H1 (cell line): ENCODE measurements around the gene IFT80. TPM values are rescaled to one million over a fixed set of nuclear protein-coding genes. Genes with fewer than 3 reads are reported as not detected.

Experiments used
- CTCF ChIA-PET: fragments of 300-600 bp; sonication (Branson Sonifier 250); formaldehyde crosslinking; loops from one replicate; lab custom pipeline; 2021; ENCODE audit not compliant: partially characterized antibody; lab: Charles Lee
- POLR2A ChIA-PET: fragments of 300-600 bp; sonication (Branson Sonifier 250); formaldehyde crosslinking; loops from one replicate; lab custom pipeline; 2021; ENCODE audit warnings: inconsistent platforms; ENCODE audit not compliant: partially characterized antibody; lab: Charles Lee
- DNase-seq, 2 experiments: peaks; one replicate each; pipeline versions ENCODE4 v3.0.0 to v3.0.0-alpha.2; 2010 to 2022; ENCODE audit warnings: low spot score in 2 of 2, low read depth in 1 of 2, mixed read lengths in 1 of 2
- FAIRE-seq: peaks from 2 replicates; lab custom pipeline; 2011; peaks lifted over from hg19 to GRCh38; lab: Jason Lieb, UNC
- H2AFZ ChIP-seq: 2 replicates; pipeline ENCODE4 v1.8.1; 2012; ENCODE audit warnings: low read length, inconsistent platforms
- H2AK5ac ChIP-seq: 2 replicates; pipeline ENCODE4 v1.6.1; 2013; ENCODE audit warnings: low read depth, low read length
- H2BK120ac ChIP-seq: replicated peaks from 2 replicates; pipeline ENCODE3; 2013; ENCODE audit warnings: low read depth, low read length, inconsistent platforms
- H2BK12ac ChIP-seq: 2 replicates; pipeline ENCODE4 v1.6.1; 2013; ENCODE audit warnings: low read depth, low read length
- H2BK15ac ChIP-seq: 2 replicates; pipeline ENCODE4 v1.6.1; 2013; ENCODE audit warnings: low read length
- H2BK20ac ChIP-seq: 2 replicates; pipeline ENCODE4 v1.6.1; 2013; ENCODE audit warnings: low read length
- H2BK5ac ChIP-seq: 2 replicates; pipeline ENCODE4 v1.6.1; 2013; ENCODE audit warnings: low read depth, low read length
- H3K14ac ChIP-seq: 2 replicates; pipeline ENCODE4 v1.6.1; 2013; ENCODE audit warnings: inconsistent platforms; ENCODE audit not compliant: insufficient read length
- H3K18ac ChIP-seq: 2 replicates; pipeline ENCODE4 v1.6.1; 2013; ENCODE audit warnings: low read length; ENCODE audit errors: extremely low read depth
- H3K23ac ChIP-seq: 2 replicates; pipeline ENCODE4 v1.6.1; 2013; ENCODE audit warnings: inconsistent platforms; ENCODE audit not compliant: insufficient read length
- H3K23me2 ChIP-seq: 2 replicates; pipeline ENCODE4 v1.6.1; 2013; ENCODE audit warnings: low read depth, low read length
- H3K27ac ChIP-seq: 2 replicates; pipeline ENCODE4 v1.6.1; 2011; ENCODE audit warnings: low read depth, low read length, inconsistent platforms
- H3K27me3 ChIP-seq, 4 experiments: replicated peaks in 1 of 4; 1 replicate in 1 of 4; 2 replicates in 3 of 4; pipeline versions ENCODE4 v1.6.1 to v1.8.1; 2011 to 2013; ENCODE audit warnings: low read length in 3 of 4, mild to moderate bottlenecking in 3 of 4, inconsistent platforms in 2 of 4, mixed read lengths in 2 of 4, moderate library complexity in 1 of 4; ENCODE audit not compliant: control insufficient read depth in 3 of 4, insufficient read depth in 3 of 4; ENCODE audit errors: extremely low read depth in 1 of 4
- H3K36me3 ChIP-seq, 4 experiments: 2 replicates each; pipeline versions ENCODE4 v1.6.1 to v1.8.1; 2011 to 2013; ENCODE audit warnings: mild to moderate bottlenecking in 4 of 4, low read length in 3 of 4, moderate library complexity in 2 of 4, control low read depth in 1 of 4, inconsistent platforms in 1 of 4; ENCODE audit not compliant: insufficient read depth in 4 of 4, control insufficient read depth in 2 of 4
- H3K4ac ChIP-seq: replicated peaks from 2 replicates; pipeline ENCODE3; 2013; ENCODE audit warnings: low read length, low read depth, mixed read lengths, inconsistent platforms; ENCODE audit not compliant: insufficient read length
- H3K4me1 ChIP-seq, 4 experiments: replicated peaks in 1 of 4; 1 replicate in 1 of 4; 2 replicates in 3 of 4; pipeline versions ENCODE4 v1.6.1 to v1.8.1; 2011 to 2013; ENCODE audit warnings: low read length in 3 of 4, inconsistent platforms in 2 of 4, mixed read lengths in 1 of 4; ENCODE audit not compliant: insufficient read depth in 4 of 4, control insufficient read depth in 3 of 4
- H3K4me2 ChIP-seq, 2 experiments: 2 replicates each; pipeline versions ENCODE4 v1.6.1 to v1.8.1; 2011 to 2013; ENCODE audit warnings: low read depth in 2 of 2, low read length in 2 of 2, control low read depth in 1 of 2, inconsistent platforms in 1 of 2, mild to moderate bottlenecking in 1 of 2; ENCODE audit not compliant: insufficient read depth in 1 of 2
- H3K4me3 ChIP-seq, 4 experiments: fragments of 200-600, 300-600 bp in 1 of 4; sonication (generic), shearing (Covaris generic), sonication (Bioruptor Twin) in 1 of 4; 2 replicates each; pipeline versions ENCODE4 v1.5.1 to v1.8.1; 2011 to 2016; ENCODE audit warnings: low read length in 4 of 4, low read depth in 3 of 4, control low read depth in 2 of 4, inconsistent platforms in 2 of 4, mild to moderate bottlenecking in 2 of 4, mixed read lengths in 1 of 4, moderate library complexity in 1 of 4; ENCODE audit not compliant: insufficient read depth in 2 of 4; ENCODE audit errors: extremely low read depth in 1 of 4
- H3K56ac ChIP-seq: replicated peaks from 2 replicates; pipeline ENCODE3; 2013; ENCODE audit warnings: low read depth, mild to moderate bottlenecking, mixed read lengths, low read length, inconsistent platforms; ENCODE audit not compliant: insufficient read length
- H3K79me1 ChIP-seq: 2 replicates; pipeline ENCODE4 v1.6.1; 2013; ENCODE audit warnings: low read depth, low read length, control low read depth
- H3K79me2 ChIP-seq, 2 experiments: 2 replicates each; pipeline versions ENCODE4 v1.6.1 to v1.8.1; 2012 to 2013; ENCODE audit warnings: low read length in 2 of 2, mild to moderate bottlenecking in 2 of 2, inconsistent platforms in 1 of 2; ENCODE audit not compliant: insufficient read depth in 2 of 2, control insufficient read depth in 1 of 2
- H3K9ac ChIP-seq, 4 experiments: replicated peaks in 1 of 4; 1 replicate in 1 of 4; 2 replicates in 3 of 4; pipeline versions ENCODE4 v1.6.1 to v1.8.1; 2011 to 2013; ENCODE audit warnings: low read depth in 3 of 4, low read length in 3 of 4, control low read depth in 2 of 4, mild to moderate bottlenecking in 2 of 4, moderate library complexity in 2 of 4, inconsistent platforms in 1 of 4; ENCODE audit errors: extremely low read depth in 1 of 4
- H3K9me3 ChIP-seq, 2 experiments: 2 replicates each; pipeline versions ENCODE4 v1.6.1 to v1.8.1; 2012 to 2013; ENCODE audit warnings: mild to moderate bottlenecking in 2 of 2, moderate library complexity in 2 of 2, control low read depth in 1 of 2, inconsistent platforms in 1 of 2, low read depth in 1 of 2, low read length in 1 of 2, mixed read lengths in 1 of 2; ENCODE audit not compliant: insufficient read depth in 2 of 2
- H4K20me1 ChIP-seq, 2 experiments: replicated peaks in 1 of 2; 2 replicates each; pipeline versions ENCODE3 to v1.8.1; 2011 to 2013; ENCODE audit warnings: inconsistent platforms in 2 of 2, low read length in 2 of 2, mild to moderate bottlenecking in 1 of 2; ENCODE audit not compliant: insufficient read depth in 2 of 2, control insufficient read depth in 1 of 2
- H4K5ac ChIP-seq: 2 replicates; pipeline ENCODE4 v1.6.1; 2013; ENCODE audit warnings: low read length, low read depth, mixed read lengths, inconsistent platforms; ENCODE audit not compliant: insufficient read length
- H4K8ac ChIP-seq: 2 replicates; pipeline ENCODE4 v1.8.0; 2013; ENCODE audit warnings: mild to moderate bottlenecking, moderate library complexity, low read length, inconsistent platforms; ENCODE audit not compliant: insufficient read depth; ENCODE audit errors: extremely low read depth
- H4K91ac ChIP-seq: replicated peaks from 2 replicates; pipeline ENCODE3; 2013; ENCODE audit warnings: low read length, mixed read lengths, inconsistent platforms; ENCODE audit not compliant: insufficient read length
- CEBPB ChIP-seq: IDR thresholded peaks from 2 replicates; pipeline ENCODE4 v1.6.1; 2012; ENCODE audit warnings: low read depth, low read length
- CHD2 ChIP-seq: IDR thresholded peaks from 2 replicates; pipeline ENCODE4 v1.6.1; 2012; ENCODE audit warnings: low read length, improper control_type of control experiment
- EZH2 ChIP-seq: fragments of 200-600 bp; sonication (generic); IDR thresholded peaks from 2 replicates; pipeline ENCODE4 v1.7.1; 2012; ENCODE audit warnings: low read depth, mild to moderate bottlenecking, moderate library complexity, low read length, inconsistent platforms; ENCODE audit not compliant: severe bottlenecking
- JUN ChIP-seq: IDR thresholded peaks from 2 replicates; pipeline ENCODE4 v1.6.1; 2011; ENCODE audit warnings: low read depth, mild to moderate bottlenecking, improper control_type of control experiment, low read length
- JUND ChIP-seq: IDR thresholded peaks from 2 replicates; pipeline ENCODE4 v1.6.1; 2011; ENCODE audit warnings: mild to moderate bottlenecking, improper control_type of control experiment, low read length
- MAFK ChIP-seq: IDR thresholded peaks from 2 replicates; pipeline ENCODE4 v1.6.1; 2012; ENCODE audit warnings: low read depth, mild to moderate bottlenecking, improper control_type of control experiment, low read length
- PHF8 ChIP-seq: fragments of 200-600 bp; sonication (generic); conservative IDR thresholded peaks from 2 replicates; pipeline ENCODE4 v1.7.1; 2012; ENCODE audit warnings: low read depth, mild to moderate bottlenecking, inconsistent platforms, low read length, moderate library complexity
- RFX5 ChIP-seq: IDR thresholded peaks from 2 replicates; pipeline ENCODE4 v1.6.1; 2011; ENCODE audit warnings: low read depth, low read length, improper control_type of control experiment, borderline replicate concordance
- SP2 ChIP-seq: IDR thresholded peaks from 2 replicates; pipeline ENCODE4 v1.6.1; 2012; ENCODE audit warnings: mild to moderate bottlenecking, low read length, inconsistent platforms
- SUZ12 ChIP-seq: fragments of 200-600 bp; sonication (generic); IDR thresholded peaks from 2 replicates; pipeline ENCODE4 v1.6.1; 2012; ENCODE audit warnings: mild to moderate bottlenecking, inconsistent platforms, low read length, moderate library complexity, mixed read lengths
- TAF7 ChIP-seq: optimal IDR thresholded peaks from 2 replicates; pipeline ENCODE3; 2011; ENCODE audit warnings: low read depth, mild to moderate bottlenecking, inconsistent platforms, low read length, moderate library complexity, borderline replicate concordance
- TBP ChIP-seq: IDR thresholded peaks from 2 replicates; pipeline ENCODE4 v1.6.1; 2011; ENCODE audit warnings: low read depth, low read length, improper control_type of control experiment
- WGBS, 2 experiments: shearing (Covaris generic) in 1 of 2; methylation state at CpG; one replicate each; pipeline versions ENCODE4 v1.1.6 to v1.1.7; 2013 to 2015; ENCODE audit warnings: low lambda C conversion rate in 2 of 2, mixed read lengths in 2 of 2, inconsistent platforms in 1 of 2, low coverage in 1 of 2, missing lambda C conversion rate in 1 of 2; ENCODE audit not compliant: insufficient replicate concordance in 2 of 2, insufficient coverage in 1 of 2, insufficient read length in 1 of 2; ENCODE audit errors: extremely low coverage in 1 of 2, missing lambda C conversion rate in 1 of 2; 5-methylcytosine and 5-hydroxymethylcytosine counted together
- polyA plus RNA-seq, 7 experiments: library from polyadenylated mRNA; depleted of rRNA in 3 of 7; stranded (reverse) in 5 of 7; unstranded in 2 of 7; fragments of >200 nt in 5 of 7; fragments of 200-250 nt in 2 of 7; gene quantifications; 1 replicate in 5 of 7; 2 replicates in 1 of 7; 4 replicates in 1 of 7; pipeline versions ENCODE4 v1.2.1 to v1.2.3, GENCODE V29; 2011 to 2013; ENCODE audit warnings: missing spikeins in 2 of 7, mixed read lengths in 2 of 7
- total RNA-seq: library from RNA; stranded (reverse); fragmentation: NEBNext Ultra II Directional; extraction: Animal tissue kit (Norgen Biotek cat#: 25700); gene quantifications from 2 replicates; pipeline ENCODE4 v1.2.1, GENCODE V29; 2021
- TF ChIP-seq, protein P1 (sequence below): IDR thresholded peaks from 2 replicates; pipeline ENCODE4 v1.6.1; 2011; ENCODE audit warnings: low read length, improper control_type of control experiment
- TF ChIP-seq, protein P2 (sequence below): IDR thresholded peaks from 2 replicates; pipeline ENCODE4 v1.6.1; 2012; ENCODE audit warnings: inconsistent platforms

IFT80 gene
- total and polyA plus RNA-seq, 2 of the 8 experiments (the other 6 are each of a cell fraction or from before 2014, with no cell fraction given), result 7.2 to 25.9 TPM

DNA sequence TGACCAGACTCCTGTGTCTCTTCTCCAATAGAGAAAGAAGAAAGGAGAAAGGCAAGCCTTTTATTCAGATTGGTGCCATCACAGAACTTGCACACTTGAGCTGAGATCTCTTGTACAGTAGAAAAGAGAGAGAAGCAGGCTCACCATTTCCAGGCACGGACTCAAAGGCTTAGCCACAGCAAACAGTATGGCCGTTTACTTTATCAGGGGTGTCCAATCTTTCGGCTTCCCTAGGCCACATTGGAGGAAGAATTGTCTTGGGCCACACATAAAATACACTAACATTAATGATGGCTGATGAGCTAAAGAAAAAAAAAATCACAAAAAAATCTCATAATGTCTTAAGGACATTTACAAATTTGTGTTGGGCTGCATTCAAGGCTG, 5.0 kb downstream of the IFT80 start:
- Histone ChIP-seq H3K14ac (no peak overlapping the region), H3K9ac (no peak overlapping the region), H2BK120ac (no peak overlapping the region), H3K4ac (no peak overlapping the region), H3K4me1 (no peaks in the 10 kb centered on the region), H3K36me3 (no peaks in the 10 kb centered on the region), H2BK12ac (no peak overlapping the region), H3K4me2 (no peak overlapping the region), H2BK15ac (no peak overlapping the region), H2BK20ac (no peak overlapping the region), H2AFZ (no peak overlapping the region), H3K27me3 (no peaks in the 10 kb centered on the region), H3K9me3 (no peaks in the 10 kb centered on the region), H3K56ac (no peak overlapping the region), H3K23me2 (0 out of 2 replicates have a peak, but pooled peaks cover 2% of the 10 kb centered on the region), H4K5ac (no peak overlapping the region), H3K79me1 (peaks cover 2% of the 10 kb centered on the region; the same call in 1 of the 2 replicates), H3K18ac (no peak overlapping the region), H3K27ac (no peak overlapping the region), H4K91ac (no peak overlapping the region), H3K23ac (no peak overlapping the region), H4K8ac (no peak overlapping the region), H3K4me3 (no peak overlapping the region), H4K20me1 (peaks cover 0 to 1% of the 10 kb centered on the region in 2 experiments), H2BK5ac (no peak overlapping the region), H2AK5ac (no peak overlapping the region), H3K79me2 (peaks cover 0 to 42% of the 10 kb centered on the region in 2 experiments; a peak in 3 of 4 replicates)
- ChIA-PET POLR2A (interaction anchor here (1.0 kb wide), 1 partner anchor 10 kb away, joined by 3 read pairs; no protein-coding TSS in a partner anchor), CTCF (interaction anchor here (1.2 kb wide), 1 partner anchor 7 kb away, joined by 3 read pairs; no protein-coding TSS in a partner anchor)
- 83% methylated on average over 3 of the region's 3 CpGs; no CpG with 5 or more reads in 1 of the 2 experiments for WGBS, 2 experiments
- DNase-seq (no peak), FAIRE-seq (no peak)
- TF ChIP-seq CHD2 (no peak), CEBPB (no peak), RFX5 (no peak), PHF8 (no peak), JUN (no peak), SP2 (no peak), TAF7 (no peak), JUND (no peak), TBP (no peak), MAFK (no peak), EZH2 (no peak), SUZ12 (no peak)
- TF ChIP-seq, protein P1, sequence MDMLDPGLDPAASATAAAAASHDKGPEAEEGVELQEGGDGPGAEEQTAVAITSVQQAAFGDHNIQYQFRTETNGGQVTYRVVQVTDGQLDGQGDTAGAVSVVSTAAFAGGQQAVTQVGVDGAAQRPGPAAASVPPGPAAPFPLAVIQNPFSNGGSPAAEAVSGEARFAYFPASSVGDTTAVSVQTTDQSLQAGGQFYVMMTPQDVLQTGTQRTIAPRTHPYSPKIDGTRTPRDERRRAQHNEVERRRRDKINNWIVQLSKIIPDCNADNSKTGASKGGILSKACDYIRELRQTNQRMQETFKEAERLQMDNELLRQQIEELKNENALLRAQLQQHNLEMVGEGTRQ, result no peak
- TF ChIP-seq, protein P2, sequence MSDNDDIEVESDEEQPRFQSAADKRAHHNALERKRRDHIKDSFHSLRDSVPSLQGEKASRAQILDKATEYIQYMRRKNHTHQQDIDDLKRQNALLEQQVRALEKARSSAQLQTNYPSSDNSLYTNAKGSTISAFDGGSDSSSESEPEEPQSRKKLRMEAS, result no peak
